HG03095 (cell line): Measurements from ENCODE around the gene TP53BP2.

Experiments used
- ATAC-seq: cut with Tn5 transposase; IDR thresholded peaks from one replicate; pipeline ENCODE4 v1.9.1; 2021; ENCODE audit warnings: moderate library complexity; ENCODE audit not compliant: unreplicated experiment

Gene TP53BP2

GRCh38 chr1:223765719-223766340 lies 79.9 kb downstream of the TP53BP2 start:
- no peak for ATAC-seq

- ATAC-seq, result no peak
Measured at GRCh38 chr1:223765036-223765718, 80.6 kb downstream of the TP53BP2 start.

DNA sequence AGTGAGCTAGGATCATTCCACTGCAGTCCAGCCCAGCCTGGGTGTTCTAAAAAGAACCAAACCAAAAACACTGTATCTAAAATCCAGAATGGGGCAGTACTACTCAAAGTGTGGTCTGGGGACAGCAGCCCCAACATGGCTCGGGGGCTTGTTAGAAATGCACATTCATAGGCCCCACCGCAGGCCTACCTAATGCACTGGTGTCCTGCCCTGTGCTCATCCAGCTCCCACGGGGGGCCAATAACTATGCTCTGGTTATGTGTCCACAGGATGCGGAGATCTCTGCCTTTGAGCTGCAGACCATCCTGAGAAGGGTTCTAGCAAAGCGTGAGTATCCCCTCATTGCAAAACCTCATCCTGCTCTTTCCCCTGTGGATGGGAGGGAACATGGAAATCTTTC lies 81.9 kb downstream of the TP53BP2 start:
- no peak for ATAC-seq

GRCh38 chr1:223763251-223763650 lies 82.5 kb downstream of the TP53BP2 start:
- no peak for ATAC-seq

DNA sequence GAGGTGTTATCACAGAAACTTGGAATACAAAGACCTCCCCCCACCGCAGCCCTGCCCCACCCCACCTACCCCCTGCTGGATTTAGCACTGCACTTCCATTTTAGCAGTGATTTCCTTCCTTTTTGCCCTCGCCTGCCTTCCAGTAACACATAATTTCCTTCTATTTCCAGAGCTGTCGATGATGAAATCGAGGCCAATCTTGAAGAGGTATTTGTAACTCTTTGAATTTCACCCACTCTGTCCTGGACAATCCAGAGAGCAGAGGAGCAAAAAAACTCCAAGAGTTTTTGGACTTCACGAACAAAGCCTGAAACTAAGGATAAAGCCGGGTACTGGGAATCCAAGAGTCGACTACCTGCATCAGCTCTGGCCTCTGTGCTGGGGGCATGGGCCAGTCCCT lies 84.3 kb downstream of the TP53BP2 start:
- ATAC-seq, result no peak

DNA sequence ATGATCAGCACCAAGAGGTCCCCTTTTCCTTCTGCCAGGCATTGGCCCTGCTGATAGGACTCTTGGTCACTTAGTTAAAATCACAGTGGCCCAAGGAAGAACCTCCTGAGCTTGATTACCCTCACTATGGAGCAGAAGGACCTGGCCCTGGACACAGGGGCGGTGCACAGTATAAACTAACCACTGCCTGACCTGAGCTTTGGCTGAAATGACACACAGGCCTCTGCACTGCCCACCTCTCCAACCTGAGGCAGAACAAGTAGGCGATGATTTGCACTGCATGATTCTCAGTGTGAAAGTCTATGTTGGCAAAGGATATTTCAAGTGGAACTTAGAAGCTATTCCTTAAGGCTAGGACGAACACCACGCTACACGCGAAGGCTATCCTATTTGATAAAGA lies 84.9 kb downstream of the TP53BP2 start:
- ATAC-seq, result no peak

DNA sequence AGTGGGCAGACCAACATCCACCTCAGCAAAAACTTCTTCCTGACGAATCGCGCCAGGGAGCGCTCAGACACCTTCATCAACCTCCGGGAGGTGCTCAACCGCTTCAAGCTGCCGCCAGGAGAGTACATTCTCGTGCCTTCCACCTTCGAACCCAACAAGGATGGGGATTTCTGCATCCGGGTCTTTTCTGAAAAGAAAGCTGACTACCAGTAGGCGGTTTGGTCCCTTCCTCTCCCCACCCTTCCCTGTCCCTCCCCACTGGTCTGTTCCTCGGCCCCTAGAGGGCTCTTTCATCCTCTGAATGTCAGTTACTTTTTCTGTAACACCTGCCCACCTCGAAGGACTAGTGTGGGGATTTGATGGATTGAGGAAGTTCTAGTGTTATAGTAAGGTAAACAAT lies 86.5 kb downstream of the TP53BP2 start:
- no peak for ATAC-seq

DNA sequence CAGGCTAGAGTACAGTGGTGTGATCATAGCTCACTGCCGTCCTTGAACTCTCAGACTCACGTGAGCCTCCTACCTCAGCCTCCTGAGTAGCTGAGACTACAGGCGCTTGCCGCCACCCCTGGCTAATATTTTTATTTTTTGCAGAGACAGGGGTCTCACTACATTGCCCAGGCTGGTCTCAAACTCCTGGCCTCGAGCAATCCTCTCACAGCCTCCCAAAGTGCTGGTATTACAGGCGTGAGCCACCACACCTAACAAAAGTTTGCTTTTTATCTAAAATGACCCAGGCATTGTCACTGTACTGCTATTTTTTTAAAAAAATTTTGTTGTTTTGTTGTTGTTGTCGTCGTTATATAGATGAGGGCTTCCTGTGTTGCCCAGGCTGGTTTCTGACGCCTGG lies 87.0 kb downstream of the TP53BP2 start:
- no peak for ATAC-seq

GRCh38 chr1:223756806-223757700 lies 88.7 kb downstream of the TP53BP2 start:
- no peak for ATAC-seq

DNA sequence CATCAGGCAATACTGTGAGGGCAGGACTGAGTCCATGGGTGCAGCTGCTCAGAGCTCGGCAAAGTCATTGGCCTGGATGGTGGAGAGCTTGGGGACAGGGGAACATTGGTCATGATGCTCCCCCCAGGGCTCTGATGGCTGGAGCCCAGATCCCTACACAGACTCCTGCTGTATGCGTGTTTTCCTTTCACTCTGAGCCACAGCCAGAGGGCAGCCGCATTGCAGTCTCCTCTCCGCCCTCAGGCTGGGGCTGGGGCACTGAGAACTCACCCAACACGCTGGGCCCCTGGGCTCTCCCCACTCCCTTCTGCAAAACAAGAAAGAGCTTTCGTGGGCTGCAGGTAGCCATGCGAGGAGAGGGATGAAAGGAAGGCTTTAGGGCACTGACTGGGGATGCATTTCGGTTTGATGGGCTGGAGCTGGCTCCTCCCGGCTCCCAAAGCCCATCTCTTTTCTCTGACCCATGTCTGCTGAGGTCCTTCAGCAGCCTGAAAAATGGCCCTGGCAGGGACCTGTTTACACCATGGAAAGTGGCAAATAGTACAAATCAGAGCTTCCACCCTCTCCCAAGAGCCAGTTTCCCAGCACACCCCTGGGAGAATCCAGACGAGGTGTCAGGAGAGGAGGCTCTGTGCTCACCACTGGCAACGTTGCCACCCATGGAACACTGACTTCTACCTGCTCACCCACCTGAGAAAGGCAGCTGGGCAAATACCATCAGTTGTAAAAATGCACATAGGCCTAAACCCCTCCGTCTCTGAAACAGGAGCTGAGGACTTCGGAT lies 89.6 kb downstream of the TP53BP2 start:
- no peak for ATAC-seq

DNA sequence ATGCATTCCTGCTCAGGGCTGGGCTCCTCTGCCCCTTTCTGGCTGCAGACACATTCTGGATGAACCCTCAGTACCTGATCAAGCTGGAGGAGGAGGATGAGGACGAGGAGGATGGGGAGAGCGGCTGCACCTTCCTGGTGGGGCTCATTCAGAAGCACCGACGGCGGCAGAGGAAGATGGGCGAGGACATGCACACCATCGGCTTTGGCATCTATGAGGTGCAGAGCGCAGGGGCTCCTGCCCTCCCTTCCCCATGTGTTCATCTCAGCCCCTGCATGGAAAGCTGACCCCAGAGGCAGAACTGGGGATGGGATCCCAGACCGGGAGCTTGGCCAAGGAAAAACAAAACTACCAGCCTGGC lies 90.3 kb downstream of the TP53BP2 start:
- ATAC-seq, result no peak

DNA sequence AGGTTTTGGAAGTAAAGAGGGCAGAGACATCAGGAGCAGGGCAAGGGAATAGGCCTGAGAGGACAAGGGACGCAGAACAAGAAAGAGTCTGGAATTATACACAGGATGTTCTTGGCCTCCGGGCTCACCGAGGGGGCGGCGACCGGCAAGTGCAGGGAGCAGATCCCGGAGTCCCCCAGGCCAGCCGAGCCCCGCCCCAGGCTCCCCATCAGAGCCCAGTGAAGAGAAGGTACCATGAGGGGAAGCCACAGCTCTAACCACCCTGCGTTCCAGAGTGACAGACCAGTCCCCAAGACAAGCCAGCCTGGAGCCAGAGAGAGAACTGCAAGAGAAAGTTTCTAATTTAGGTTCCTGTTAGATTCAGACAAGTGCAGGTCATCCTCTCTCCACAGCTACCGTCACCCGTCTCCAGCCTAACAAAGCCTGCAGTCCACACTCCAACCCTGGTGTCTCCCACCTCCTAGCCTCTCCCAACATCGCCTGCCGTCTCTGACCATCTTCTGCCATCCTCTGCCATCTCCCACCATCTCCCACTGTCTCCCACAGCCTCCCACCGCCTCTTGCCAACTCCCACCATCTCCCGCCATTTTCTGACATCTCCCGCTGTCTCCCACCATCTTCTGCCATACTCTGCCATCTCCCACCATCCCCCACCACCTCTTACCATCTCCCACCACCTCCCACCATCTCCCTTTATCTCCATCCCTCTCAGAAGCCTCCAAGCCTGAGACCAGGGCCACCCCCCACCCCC lies 90.9 kb downstream of the TP53BP2 start:
- ATAC-seq, result no peak

- ATAC-seq, result no peak
Measured at GRCh38 chr1:223752721-223753515, 92.8 kb downstream of the TP53BP2 start.

GRCh38 chr1:223751696-223752095 lies 94.1 kb downstream of the TP53BP2 start:
- no peak for ATAC-seq

- ATAC-seq, result no peak
Measured at GRCh38 chr1:223750730-223751570, 94.8 kb downstream of the TP53BP2 start.

- ATAC-seq, result peak; percentile 79
Measured at GRCh38 chr1:223748773-223749733, 96.7 kb downstream of the TP53BP2 start.

DNA sequence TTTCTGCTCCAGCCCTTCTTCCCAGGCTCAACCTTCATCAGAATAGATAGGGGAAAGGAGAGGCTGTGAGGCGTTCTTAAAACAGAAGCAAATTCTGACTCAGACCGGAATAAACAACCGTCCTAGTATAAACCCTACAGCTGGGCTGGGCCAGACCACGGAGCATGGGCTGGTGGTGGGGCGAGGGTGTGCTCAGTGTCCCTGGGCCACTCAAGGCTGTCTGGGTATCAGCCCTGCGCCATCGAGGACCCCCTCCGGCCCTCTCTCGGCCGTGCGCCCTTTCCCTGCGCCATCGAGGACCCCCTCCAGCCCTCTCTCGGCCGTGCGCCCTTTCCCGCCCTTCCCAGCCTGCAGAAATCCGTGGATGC lies 97.4 kb downstream of the TP53BP2 start:
- ATAC-seq, result peak; percentile 61
